ENCODE results near the gene SPATA6.
"Not testable (repeated sequence)": the region's sequence is repeated elsewhere in the genome, so short reads cannot be mapped to it uniquely, and the experiment has no call there.

Gene SPATA6

DNA sequence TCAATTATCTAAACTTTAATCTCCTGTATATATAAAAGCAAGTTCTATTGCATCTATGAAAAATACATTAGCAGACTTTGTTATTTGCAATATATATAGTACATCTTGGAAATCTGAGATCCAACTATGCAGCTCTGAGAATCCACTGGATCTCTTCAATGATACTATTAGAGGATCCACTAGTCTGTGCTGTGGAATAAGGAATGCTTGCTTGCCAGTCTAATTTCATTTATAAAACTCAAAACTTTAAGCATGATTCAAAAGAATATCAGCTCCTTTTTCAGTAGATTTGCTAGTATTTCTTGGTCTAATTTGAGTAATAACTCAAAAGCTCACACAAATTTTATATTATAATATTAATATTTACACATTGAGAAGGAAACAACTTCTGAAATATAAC lies 115.1 kb downstream of the SPATA6 start:
- no peak for DNase-seq (ENCODE audit: low read depth)

- DNase-seq (ENCODE audit: low read depth) = no peak
Measured at GRCh38 chr1:48344373-48344772, 127.6 kb downstream of the SPATA6 start.

GRCh38 chr1:48341221-48341620 lies 130.8 kb downstream of the SPATA6 start:
- DNase-seq (ENCODE audit: low read depth) = no peak

GRCh38 chr1:48338257-48338656 lies 133.7 kb downstream of the SPATA6 start:
- DNase-seq (ENCODE audit: low read depth) = no peak

GRCh38 chr1:48333316-48333715 lies 138.7 kb downstream of the SPATA6 start:
- DNase-seq (ENCODE audit: low read depth) = no peak

DNA sequence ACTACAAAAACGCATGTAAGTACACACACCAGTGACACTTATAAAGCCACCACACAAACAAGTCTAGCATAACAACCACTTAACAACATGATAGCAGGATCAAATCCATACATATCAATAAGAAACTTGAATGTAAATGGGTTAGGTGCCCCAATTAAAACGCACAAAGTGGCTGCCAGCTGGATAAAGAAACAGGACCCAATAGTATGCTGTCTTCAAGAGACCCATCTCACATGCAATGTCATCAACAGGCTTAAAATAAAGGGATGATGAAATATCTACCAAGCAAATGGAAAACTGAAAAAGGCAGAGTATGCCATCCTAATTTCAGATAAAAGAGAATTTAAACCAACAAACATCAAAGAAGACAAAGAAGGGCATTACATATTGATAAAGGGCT lies 139.9 kb downstream of the SPATA6 start:
- no peak for DNase-seq (ENCODE audit: low read depth)

GRCh38 chr1:48329905-48330304 lies 142.1 kb downstream of the SPATA6 start:
- DNase-seq (ENCODE audit: low read depth) = no peak

GRCh38 chr1:48329486-48329885 lies 142.5 kb downstream of the SPATA6 start:
- DNase-seq (ENCODE audit: low read depth) = no peak

DNA sequence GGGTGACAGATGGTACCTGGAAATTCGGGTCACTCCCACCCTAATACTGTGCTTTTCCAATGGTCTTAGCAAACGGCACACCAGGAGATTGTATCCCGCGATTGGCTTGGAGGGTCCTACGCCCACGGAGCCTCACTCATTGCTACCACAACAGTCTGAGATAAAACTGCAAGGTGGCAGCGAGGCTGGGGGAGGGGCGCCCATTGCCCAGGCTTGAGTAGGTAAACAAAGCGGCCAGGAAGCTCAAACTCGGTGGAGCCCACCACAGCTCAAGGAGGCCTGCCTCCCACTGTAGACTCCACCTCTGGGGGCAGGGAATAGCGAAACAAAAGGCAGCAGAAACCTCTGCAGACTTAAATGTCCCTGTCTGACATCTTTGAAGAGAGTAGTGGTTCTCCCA lies 160.2 kb downstream of the SPATA6 start:
- DNase-seq (ENCODE audit: low read depth) = not testable (repeated sequence)

DNA sequence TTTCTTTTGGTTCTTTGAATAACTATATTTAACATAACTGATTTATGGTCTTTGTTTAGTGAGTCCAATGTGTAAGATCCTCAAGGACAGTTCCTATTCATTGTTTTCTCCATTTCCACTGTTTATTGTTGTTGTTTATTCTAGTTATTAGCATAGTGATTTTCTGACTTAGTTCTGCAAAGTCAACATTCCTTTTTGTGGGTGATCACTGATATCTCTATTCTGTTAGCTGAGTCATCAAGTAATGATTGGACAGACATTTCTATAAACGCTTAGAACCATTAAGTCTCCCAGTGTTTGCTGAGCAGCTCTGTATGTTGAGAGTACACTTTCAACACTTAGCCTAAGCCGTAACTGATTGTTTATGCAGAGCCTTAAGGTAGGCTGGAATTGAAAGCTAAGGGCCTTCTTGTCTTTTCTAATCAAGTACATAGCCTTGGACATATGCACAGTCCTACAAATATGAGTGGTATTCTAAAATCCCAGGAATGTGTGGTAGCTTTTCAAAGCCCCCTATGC lies 162.4 kb downstream of the SPATA6 start:
- DNase-seq (ENCODE audit: low read depth) = no peak

- no peak for DNase-seq (ENCODE audit: low read depth)
Measured at GRCh38 chr1:48302652-48303051, 169.4 kb downstream of the SPATA6 start.

GRCh38 chr1:48294656-48295055 lies 177.3 kb downstream of the SPATA6 start:
- no peak for DNase-seq (ENCODE audit: low read depth)

- DNase-seq (ENCODE audit: low read depth) = not testable (repeated sequence)
Measured at GRCh38 chr1:48294094-48294493, 177.9 kb downstream of the SPATA6 start.

GRCh38 chr1:48292706-48293105 lies 179.3 kb downstream of the SPATA6 start:
- no peak for DNase-seq (ENCODE audit: low read depth)

DNA sequence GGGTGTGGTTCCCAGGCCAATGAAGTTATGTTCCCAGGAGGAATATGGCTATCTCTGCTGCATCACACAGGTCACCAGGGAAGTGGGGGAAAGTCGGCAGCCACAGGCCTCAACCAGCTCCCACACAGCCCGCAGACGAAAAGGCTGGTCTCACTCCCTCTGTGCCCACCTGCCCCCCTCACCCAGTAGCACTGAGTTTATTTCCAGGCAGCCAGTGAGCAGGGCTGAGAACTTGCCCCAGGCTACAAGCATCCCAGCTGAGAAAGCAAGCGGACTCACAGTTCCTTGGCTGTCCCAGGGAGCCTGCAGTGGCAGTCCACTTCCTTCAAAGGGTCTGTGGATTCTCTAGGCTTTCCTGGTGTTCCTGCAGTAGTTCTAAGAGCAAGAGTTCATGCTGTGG lies 180.6 kb downstream of the SPATA6 start:
- DNase-seq (ENCODE audit: low read depth) = no peak

DNA sequence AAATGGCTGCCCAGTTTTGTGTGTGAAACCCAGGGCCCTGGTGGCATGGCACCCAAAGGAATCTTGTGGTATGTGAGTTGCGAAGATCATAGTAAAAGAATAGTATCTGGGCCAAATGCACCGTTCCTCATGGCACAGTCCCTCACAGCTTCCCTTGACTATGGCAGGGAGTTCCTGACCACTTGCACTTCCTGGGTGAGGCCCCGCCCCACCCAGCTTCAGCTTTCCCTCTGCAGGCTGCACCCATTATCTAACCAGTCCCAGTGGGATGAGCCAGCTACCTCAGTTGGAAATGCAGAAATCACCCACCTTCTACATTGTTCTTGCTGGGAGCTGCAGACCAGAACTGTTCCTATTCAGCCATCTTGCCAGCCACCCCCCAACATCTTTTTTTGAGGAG lies 186.5 kb downstream of the SPATA6 start:
- DNase-seq (ENCODE audit: low read depth) = no peak

- DNase-seq (ENCODE audit: low read depth) = not testable (repeated sequence)
Measured at GRCh38 chr1:48284696-48285420, 187.1 kb downstream of the SPATA6 start.

- not testable (repeated sequence) for DNase-seq (ENCODE audit: low read depth)
Measured at GRCh38 chr1:48282329-48282728, 189.7 kb downstream of the SPATA6 start.

DNA sequence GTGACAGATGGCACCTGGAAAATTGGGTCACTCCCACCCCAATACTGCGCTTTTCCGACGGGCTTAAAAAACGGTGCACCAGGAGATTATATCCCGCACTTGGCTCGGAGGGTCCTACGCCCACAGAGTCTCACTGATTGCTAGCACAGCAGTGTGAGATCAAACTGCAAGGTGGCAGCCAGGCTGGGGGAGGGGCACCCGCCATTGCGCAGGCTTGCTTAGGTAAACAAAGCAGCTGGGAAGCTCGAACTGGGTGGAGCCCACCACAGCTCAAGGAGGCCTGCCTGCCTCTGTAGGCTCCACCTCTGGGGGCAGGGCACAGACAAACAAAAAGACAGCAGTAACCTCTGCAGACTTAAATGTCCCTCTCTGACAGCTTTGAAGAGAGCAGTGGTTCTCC lies 194.6 kb downstream of the SPATA6 start:
- DNase-seq (ENCODE audit: low read depth) = not testable (repeated sequence)

GRCh38 chr1:48266576-48266975 lies 205.4 kb downstream of the SPATA6 start:
- DNase-seq (ENCODE audit: low read depth) = no peak

DNA sequence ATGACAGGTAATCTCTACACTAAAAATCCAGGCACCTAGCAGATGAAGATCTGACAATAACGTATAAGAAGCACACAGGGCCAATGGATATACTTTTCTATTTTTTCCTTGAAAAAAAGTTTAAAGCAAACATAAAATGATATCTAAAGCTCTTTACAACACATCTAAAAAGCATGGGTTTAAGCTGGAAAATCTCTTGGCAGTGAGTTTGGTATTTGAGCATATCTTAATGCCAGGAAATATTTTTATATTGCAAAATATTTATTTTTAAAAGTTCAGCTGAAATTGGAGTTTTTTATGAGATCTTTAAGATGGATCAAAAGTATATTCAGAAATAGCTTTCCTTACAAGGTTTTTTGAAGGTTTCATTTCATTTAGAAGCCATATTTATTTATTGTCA lies 209.0 kb downstream of the SPATA6 start:
- no peak for DNase-seq (ENCODE audit: low read depth)

GRCh38 chr1:48261881-48262400 lies 210.1 kb downstream of the SPATA6 start:
- no peak for DNase-seq (ENCODE audit: low read depth)

DNA sequence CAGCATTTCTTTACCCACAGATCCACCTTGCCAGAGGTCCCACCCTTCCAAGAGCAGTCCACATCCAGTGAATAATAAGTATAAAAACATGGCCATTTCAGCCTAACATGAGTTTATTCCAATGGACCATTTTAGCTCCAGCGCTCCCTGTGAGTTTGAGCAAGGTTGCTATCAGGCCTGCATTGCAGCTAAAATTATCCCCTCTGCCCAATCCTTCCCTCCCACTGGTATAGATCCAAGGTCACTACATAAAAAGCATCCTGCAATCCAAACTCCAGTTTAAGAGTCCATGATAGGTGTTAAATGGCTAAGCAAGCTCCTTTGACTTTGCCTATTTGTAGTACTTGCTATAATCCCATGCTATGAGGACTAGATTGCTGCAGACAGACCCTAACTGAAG lies 213.9 kb downstream of the SPATA6 start:
- DNase-seq (ENCODE audit: low read depth) = no peak

DNA sequence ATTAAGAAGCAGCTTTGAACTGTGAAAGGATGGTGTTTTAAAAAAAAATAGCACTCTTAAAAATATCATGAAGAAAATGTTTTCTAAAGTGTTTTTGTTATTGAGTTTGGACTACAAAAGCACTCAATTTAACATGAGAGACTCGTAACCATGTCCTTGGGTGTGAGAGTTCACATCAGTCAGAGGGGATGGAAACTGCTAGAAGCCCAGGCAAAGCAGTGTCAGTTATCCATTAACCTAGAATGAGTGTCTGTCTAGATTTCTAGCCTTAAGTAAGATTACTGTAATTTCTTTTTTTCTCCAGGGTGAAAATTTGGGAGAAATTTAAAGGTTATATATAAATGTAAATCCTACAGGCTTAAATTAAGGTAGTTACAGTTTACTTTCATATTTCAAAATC lies 217.8 kb downstream of the SPATA6 start:
- DNase-seq (ENCODE audit: low read depth) = no peak

Data from non-pigmented ciliary epithelial cell (primary cell).